UCSD-AML1 (cell line): ENCODE data around the gene CTRB1.
"Not testable (repeated sequence)": the region's sequence is repeated elsewhere in the genome, so short reads cannot be mapped to it uniquely, and the experiment has no call there.

Experiments used
- DNase-seq: peaks from one replicate; lab custom pipeline; 2025; ENCODE audit not compliant: unreplicated experiment; lab: John Stamatoyannopoulos, UW

Gene CTRB1

DNA sequence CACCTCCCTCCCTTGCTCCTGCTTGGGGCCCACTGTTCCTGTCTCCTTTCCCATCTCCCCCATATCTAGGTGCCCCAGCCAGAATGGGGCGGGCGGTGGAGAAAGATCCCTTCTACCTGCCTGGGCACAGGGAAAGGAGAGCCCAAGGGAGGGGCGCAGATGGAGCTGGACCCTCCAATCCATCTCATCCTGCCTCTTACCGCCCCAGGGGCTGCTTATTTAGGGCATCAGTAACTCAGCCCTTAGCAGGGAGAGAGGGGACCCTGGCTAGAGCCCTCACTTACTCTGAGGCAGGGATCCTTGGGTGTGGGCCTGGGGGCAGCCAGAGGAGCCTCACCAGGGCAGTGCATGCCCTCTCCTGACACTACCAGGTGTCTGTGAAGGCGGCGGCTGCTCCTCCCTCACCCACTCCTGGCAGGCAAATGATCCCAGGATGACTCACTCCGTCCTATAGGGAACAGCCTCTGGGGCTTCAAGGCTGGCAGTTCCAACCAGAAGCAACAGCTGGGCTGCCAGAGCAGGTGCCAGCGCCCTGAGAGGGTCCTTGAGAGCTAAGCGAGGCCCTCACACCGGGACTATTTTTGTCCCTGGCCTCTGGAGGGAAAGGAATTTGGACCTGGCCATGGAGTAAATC is 49.0 kb downstream of the CTRB1 start:
- no peak for DNase-seq

DNA sequence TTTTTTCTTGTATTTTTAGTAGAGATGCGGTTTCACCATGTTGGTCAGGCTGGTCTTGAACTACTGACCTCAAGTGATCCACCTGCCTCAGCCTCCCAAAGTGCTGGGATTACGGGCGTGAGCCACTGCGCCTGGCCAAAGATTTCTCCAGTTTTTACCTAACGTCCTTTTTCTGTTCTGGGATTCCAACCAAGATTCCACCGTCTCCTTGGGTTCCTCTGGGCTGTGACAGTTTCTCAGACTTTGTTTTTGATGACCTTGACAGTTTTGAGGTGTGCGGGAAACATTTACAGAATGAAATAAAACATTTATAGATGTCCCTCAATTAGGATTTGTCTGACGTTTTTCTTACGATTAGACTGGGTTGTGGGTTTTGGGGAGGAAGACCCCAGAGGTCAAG is 50.6 kb downstream of the CTRB1 start:
- DNase-seq: not testable (repeated sequence)

DNA sequence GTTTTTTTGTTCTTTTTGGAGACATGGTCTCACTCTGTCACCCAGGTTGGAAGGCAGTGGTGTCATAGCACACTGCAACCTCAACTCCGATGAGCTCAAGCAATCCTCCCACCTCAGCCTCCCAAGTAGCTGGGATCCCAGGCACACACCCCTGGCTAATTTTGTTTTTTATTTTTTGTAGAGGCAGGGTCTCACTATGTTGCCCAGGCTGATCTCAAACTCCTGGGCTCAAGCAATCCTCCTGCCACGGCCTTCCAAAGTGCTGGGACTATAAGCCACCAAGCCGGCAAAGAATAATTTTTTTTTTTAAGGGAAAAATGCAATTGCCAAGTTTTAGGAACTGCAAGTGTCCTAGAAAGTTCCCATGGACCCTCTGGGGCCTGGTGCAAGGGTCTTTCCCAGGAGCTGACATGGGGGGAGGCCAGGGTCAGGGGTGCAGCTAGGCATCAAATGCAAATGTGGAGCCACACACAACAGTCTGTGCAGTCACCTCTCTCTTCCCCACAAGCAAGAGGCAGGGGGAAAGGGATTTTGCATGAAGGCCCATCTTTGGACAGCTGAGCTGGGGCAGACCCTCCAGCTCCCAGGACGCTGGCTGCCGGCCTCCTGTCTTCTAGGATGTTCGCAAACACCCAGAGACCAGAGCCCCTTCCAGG is 52.8 kb downstream of the CTRB1 start:
- no peak for DNase-seq

- peak; percentile 33 for DNase-seq
These were observed 53.3 kb downstream of the CTRB1 start for GRCh38 chr16:75272097-75272551.

GRCh38 chr16:75272629-75273028 is 53.8 kb downstream of the CTRB1 start:
- DNase-seq: not testable (repeated sequence)

DNA sequence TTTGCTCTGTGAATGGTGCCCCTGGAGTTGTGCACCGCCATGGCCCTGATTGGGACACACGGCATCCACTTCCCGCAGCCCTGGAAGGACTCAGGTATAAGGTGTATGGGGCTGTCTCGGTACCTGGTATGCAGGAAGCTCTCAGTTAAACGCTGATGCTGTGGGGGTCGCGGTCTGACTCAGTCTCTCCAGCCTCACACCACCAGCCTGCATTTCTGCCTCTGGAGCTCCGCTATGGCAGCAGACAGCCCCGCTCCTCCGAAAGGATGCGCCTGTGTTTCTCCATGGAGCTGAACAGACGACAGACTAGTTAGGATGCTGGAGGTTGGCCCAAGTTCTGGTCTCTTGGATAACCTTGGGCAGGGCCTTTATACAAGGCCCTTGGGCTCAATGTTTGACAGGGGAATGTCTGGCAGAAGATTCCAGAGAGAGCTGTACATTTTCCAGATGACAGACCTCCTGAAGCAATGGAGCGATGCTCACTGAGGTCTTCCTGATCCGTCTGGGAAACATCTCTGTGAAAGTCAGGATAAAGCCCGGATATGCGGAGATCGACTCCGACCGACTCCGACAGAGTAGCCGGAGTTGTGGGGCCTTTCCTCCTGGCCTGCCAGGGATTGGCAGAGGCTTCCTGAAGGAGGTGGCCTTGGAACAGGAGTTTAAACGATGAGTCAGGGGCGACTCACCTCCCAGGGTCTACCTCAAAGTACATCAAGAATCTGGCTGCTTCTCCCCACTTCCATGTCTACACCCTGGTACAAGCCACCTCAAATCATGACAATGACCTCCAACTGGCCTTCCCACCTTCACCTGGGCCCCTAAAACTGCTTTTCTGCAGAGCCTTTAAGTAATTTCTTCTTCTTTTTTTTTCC is 54.5 kb downstream of the CTRB1 start:
- no peak for DNase-seq
